ENCODE results near the gene HRH3. TPM values are rescaled to one million over a fixed set of nuclear protein-coding genes. Genes with fewer than 3 reads are reported as not detected.

HRH3 gene
- total RNA-seq, 1 experiment from 2014 or later: not detected

DNA sequence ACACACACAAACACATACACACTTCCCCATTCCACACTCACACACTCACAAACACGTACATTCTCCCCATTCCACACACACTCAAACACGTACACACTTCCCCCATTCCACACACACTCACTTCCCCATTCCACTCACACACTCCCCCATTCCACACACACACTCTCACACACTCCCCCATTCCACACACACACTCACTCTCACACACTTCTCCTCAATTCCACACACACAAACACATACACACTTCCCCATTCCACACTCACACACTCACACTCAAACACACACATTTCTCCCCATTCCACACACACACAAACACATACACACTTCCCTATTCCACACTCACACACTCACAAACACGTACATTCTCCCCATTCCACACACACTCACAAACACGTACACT is 9.6 kb upstream of the HRH3 start:
- DNase-seq (ENCODE audit: low read depth): no peak

DNA sequence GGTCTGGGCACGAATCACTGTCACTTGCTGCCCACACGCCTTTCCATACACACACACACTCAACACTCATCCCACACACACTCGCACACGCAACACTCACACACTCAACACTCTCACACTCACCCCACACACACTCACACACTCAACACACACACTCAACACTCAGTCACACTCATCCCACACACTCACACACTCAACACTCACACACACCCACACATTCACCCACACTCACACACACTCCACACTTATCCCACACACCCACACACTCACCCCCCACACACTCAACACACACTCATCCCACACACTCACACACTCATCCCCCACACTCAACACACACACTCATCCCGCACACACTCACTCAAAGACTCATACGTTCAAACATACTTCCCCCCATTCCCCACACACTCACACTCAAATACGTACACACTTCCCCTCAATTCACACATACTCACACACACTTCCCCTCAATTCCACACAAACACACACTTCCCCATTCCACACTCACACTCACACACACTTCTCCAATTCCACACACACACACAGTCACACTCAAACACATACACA is 9.0 kb upstream of the HRH3 start:
- DNase-seq (ENCODE audit: low read depth): no peak

DNA sequence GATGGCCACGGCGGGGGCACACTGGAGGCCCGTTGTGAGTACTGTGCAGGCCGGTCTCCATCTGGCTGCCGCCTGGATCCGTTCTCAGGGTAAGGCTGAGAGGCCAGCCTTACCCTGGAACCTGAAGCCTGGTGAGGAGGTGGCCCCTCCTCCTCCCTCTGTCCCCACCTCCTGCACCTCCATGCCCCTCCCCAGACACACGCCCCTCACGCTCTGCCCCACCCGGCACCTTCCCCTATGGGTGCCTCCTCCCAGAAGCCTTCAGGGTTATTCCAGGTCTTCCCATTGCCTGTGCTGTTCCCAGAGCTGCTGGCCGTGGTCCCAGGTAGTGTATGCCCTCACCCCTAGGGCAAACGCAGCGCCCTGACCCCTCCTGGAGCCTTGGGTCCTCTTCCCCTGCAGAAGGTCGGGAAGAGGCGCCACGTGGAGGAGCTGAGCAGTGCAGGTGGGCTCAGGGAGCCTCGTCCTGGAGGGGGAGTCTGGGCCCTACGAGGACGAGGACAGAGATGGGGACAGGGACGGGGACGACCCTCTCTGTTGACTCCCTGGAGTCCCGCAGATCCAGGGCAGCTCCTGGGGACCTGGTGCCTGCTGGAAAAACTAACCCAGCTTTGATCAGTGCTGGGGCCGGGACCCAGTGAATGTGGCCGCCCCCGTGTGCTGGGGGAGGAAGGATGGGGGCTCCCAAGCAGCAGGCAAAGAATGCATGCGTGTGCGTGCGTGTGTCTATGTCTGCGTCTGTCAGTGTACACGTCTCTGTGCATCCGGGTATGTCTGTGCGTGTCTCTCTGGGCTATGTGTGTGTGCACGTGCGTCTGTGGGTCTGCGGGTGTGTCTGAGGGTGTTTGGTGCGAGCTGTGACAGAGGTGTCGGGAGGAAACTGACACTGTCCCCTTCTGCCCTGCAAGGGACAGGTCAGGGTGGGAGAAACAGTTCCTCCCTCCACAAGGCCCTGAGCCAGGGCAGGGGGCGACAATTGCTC is 8.2 kb upstream of the HRH3 start:
- no peak for DNase-seq (ENCODE audit: low read depth)

DNA sequence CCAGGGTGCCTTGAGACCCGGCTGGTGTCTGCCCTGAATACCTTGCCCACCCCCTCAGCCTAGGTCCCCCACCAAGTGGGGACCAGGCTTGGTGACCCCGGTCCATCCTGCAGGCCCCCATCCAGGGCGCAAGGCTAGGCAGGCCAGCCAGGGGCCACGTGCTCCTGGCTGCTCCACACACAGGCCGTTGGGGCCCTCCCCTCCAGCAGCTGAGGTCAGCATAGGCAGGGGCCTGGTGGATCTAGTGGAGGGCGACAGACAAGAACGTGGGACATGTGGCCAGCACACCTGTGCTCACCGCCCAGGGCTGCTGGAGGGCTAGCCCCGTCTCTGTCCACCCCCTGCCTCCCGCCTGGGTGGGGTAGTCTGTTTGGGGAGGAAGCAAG is 7.5 kb upstream of the HRH3 start:
- DNase-seq (ENCODE audit: low read depth): no peak

DNA sequence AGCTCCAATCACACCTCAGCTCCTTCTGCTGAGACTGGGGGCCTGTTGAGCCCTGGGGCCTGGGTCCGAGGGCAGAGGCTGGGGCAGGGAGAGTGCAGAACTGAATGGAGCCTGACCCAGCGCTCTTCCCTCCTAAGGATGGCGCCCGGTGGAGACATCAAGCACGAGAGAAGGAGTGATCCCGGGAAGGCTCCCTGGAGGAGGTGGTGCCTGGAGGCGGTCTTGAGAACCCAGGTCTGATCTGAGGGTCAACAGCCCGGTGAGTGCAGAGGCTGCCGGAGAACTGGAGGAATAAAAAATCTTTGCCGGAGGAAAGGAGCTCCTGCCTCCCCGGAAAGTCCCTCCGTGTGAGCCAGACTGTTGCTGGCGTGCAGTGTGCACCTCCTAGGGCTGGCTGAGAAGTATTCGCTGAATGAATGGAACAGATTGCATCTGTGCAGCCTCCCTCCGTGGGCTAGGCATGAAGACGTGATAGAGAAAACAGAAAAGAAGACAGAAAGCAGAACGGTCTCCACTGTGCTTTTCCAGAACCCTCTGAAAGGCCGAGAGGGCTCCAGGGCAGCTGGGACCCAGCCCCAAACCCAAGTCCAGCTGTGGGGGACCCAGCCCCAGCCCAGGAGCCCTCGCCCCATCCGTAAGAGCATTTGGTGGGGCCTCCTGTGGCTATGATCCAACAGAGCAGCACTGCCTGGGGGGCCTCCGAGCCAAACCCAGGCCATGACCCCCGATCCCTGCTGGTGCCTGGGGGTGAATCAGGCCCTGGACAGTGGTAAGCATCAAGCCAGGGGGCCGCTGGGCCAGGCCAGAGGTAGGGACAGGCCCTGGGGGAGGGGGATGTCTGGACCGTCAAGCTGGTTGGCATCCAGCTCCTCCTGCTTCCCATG is 6.9 kb upstream of the HRH3 start:
- DNase-seq (ENCODE audit: low read depth): no peak

DNA sequence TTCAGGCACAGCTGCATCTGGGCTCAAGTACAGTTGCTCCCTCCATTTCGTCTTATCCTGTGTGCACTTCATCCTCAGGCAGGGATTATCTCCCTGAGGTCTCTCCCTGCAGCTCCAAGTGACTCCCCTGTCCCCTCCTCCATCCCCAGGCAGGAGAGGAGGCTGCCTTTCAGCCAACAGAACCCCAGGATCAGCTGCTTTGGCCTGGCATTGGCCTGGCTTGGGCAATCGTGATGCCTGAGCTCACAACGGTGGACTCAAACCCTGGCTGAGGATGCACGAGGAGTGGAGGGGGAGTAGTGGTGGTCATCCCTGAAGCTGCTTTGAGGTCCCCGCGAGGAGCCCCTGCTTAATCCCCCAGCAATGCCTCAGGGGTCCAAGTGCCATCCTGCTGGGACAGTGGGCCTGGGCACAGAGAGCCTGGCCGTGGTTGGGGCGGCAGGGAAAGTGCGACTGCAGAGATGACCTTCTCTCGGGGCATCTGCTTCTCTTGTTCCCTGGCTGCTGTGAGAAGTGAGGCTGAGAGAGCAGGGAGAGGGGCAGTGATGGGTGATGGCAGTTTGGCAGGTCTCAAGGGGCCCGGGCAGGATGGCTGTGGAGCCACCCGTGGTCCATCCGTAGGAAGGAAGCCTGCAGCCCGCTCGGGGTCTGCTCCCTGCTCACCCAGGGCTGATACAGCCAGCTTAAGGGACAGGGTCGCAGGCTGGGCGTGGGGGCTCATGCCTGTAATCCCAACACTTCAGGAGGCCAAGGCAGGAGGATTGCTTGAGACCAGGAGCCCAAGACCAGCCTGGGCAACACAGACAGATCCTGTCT is 6.0 kb upstream of the HRH3 start:
- DNase-seq (ENCODE audit: low read depth): no peak

DNA sequence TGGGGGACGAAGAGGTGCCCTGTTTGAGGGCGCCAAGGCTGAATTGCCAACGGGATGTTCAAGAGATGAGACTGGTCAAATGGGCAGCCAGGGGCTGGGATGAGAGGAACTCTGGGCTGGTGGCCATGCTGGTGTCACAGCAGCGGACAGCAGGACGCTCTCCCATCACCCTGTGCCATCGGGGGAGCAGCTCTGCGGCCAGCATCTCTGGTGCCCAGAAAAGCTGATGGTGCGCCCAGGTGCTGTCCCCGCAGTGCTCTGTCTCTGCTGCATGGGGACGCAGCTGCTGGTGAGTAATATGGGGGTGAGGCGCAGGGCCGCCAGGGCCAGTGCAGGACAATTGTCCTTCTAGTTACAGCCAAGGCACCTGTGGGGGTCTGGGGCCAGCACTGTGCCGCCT is 4.9 kb upstream of the HRH3 start:
- no peak for DNase-seq (ENCODE audit: low read depth)

DNA sequence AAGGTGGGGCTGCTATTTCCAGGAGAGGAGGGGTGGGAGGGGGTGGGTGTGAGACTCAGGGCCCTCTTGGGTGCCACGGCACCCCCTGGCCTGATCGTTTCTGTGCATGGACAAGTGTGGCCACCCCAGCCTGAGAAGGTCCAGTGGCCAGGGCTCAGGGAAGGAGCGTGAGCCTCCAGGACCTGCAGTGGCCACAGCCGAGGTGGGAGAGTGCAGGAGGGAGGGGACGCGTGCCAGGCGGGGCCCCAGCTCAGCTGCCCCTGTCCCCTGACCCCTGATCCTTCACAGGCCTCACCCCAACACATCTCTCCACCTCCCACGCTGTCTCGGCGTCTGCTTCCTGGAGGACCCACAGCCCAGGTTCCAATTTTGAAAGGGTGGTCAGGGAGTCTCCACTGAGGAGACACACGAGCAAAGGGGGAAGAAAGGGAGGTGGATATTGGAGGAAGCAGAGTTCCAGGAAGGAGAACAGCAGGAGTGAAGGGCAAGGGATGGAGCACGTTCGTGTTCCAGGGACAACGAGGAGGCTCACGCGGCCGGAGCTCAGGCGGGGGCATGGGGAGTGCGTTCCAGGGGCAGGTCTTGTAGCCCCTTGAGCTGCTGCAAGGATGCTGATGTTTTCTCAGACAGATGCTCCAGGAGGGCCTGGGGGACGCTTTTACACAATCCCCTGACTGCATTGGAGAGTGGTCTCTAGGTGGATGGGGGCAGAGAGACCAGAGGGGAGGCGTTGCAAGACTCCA is 4.2 kb upstream of the HRH3 start:
- DNase-seq (ENCODE audit: low read depth): no peak

DNA sequence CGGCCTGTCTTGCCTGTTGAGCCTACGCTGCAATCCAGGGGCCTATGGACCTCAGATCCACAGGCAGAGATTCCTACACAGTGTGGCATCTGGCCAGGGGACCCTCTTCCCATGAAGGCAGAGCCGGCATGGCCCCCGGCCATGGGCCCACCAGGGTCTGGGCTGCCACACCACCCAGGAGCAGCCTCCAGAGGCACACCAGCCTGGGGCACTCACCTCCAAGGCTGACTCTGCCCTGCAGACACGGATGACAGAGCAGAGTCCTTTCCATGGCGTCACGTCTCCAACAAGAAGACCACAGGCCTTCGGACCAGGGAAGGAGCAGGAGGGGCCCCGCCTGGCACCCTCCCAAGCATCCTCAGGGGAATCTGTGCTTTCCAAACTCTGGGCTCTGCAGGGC is 3.5 kb upstream of the HRH3 start:
- DNase-seq (ENCODE audit: low read depth): no peak

DNA sequence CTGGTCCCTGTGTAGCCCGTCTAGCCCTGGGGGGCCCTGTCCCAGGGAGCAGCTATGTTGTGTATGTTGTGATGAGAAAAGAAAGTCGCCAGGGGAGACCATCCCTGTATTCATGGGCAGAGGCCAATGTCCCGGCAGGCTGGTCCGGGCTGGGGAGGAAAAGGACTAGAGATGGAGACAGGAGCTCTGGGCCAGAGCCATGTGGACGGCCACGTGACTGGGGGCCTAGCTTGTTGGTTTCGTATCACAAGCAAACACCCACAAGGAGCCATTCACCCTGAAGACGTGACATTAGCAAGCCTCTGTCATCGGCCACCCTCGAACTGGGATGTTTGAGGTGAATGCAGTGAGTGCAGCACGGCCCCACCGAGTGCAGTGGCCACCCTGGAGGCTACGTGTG is 2.9 kb upstream of the HRH3 start:
- no peak for DNase-seq (ENCODE audit: low read depth)

DNA sequence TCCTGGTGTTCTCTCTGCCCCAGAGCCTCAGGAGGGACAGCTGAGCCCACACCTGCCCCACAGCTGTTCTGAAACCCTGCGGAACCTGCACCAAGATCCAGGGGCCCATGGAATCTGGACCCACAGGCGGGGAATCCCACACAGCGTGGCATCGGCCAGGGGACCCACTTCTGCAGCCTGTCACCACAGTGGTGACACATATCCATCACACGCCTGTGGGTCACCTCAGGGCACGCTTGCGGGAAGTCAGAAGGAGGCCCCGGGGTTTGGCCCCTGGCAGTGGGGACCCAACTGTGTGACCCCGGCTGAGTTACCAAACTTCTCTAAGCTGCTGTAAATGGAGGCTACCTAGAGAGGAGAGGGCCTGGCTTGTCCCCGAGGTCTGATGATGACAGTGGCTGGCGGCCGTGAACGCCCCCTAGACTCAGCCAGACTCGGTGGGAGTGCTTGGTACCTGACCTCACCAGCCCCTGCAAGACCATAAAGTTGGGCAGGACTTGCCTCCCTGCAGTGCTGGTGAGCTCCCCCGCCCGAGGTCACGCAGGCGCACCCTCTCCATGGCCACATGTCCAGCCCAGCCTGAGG is 2.3 kb upstream of the HRH3 start:
- DNase-seq (ENCODE audit: low read depth): no peak

DNA sequence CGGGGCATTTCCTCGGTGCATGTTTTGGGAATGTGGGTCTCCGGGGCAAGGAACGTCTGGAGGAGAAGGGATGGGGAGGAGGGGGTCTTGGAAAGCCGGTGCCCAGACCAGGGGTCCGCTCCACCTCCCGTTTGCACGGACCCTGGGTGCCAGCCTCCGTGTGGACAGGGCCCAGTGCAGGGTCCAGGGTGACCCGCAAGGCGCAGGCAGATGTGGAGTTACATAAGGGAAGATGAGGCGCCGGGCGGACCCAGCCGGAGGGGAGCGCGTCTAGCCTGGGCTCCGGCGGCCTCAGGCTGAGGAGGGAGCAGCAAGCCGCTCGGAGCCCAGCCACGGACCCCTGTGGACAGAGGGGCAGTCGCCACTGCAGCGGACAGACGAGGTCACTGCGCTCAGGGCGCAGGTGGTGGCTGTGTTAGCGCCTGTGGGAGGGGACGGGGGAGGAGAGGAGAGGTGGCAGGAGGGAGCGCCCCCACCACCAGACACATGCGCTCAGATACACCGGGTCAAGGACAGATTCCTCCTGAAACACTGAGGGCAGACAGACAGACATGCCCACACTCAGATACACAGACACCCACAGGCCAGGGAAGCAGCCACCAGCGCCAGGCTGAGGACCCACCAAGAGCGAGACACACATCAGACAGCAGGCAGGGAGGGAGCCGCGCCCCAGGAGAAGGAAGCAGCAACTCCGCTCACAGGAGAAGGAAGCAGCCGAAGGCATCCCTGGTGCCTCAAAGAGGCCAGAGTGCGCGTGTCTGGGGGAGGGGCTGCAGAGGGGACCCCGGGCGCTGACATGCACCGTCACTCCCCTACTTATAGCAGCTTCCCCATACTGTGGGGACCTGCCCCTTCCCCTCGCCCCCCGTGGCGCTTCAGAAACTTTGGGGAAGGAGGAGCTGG is 839 bp upstream of the HRH3 start:
- no peak for DNase-seq (ENCODE audit: low read depth)

DNA sequence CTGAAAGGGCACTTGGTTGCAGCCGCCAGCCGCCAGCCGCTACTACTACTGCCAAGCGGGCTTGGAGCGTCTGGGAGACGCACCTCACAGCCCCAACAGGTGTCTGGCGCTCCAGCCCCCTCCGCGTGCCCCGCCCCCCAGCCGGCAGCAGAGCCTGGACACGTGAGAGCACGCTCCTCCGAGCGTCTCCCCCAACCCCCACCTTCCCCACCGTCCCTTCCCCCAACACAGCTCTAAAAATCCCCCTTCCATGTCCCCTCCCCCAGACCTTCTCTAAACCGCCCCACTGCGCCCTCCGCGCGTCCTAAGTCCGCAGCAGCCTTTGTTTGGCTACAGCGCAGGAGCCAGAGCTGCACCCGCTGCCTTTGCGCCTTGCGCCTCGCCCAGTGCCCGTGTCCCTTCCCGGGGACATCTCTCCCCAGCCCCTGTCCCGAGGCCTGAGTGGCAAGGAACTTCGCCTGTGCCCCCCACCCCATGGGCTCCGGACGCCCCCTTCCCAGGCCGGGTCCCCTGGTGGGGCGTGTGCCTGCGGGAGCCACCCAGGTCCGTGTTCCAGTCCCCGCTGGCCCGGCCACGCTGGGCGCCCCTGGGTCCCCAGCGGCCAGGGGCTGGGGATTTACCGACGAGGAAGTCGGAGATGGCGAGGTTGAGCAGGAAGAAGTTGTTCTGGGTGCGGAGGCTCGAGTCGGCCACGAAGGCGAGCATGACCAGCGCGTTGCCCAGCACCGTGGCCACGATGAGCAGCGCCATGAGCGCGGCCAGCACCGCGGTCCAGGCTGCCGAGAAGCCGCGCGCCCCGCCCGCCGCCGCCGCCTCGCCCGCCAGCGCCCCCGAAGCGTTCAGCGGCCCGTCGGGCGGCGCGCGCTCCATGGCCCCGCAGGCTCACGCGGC is 732 bp downstream of the HRH3 start:
- DNase-seq (ENCODE audit: low read depth): no peak

DNA sequence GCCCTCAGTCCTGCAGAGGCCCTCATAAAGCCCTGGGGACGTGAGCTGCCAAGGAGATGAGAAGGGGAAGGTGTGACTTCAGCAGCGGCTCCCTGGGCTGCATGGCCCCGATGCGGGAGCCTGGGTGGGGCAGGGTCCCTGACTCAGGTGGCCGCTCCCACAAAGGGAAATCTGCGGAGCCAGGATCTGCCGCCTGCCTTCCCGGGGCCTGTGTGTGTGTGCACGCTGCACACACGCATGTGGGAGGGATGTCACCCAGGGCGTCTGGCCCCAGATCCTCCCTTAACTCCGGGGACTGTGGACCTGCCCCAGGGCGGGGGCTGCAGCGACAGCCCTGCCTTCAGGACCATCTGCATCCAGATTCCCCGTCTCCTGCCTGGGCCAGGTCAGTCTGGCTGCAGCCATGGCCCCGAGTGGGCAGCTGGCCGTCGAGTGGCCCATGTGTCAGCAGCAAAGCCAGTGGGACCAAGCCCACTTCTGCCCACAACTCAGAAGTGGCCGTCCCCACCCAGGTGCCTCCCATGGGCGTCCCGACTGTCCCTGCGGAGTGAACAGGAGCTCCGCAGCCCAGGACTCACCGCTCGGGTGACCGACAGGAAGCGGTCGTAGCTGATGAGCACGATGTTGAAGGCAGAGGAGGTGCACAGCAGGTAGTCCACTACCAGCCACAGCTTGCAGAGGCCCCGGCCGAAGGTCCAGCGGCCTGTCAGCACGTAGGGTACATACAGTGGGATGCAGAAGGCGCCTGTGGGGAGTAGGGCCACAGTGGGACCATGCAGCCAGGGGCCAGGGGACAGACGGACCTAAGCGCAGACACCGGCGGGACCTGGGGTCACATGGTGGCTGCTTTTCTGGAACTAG is 1.9 kb downstream of the HRH3 start:
- DNase-seq (ENCODE audit: low read depth): no peak

DNA sequence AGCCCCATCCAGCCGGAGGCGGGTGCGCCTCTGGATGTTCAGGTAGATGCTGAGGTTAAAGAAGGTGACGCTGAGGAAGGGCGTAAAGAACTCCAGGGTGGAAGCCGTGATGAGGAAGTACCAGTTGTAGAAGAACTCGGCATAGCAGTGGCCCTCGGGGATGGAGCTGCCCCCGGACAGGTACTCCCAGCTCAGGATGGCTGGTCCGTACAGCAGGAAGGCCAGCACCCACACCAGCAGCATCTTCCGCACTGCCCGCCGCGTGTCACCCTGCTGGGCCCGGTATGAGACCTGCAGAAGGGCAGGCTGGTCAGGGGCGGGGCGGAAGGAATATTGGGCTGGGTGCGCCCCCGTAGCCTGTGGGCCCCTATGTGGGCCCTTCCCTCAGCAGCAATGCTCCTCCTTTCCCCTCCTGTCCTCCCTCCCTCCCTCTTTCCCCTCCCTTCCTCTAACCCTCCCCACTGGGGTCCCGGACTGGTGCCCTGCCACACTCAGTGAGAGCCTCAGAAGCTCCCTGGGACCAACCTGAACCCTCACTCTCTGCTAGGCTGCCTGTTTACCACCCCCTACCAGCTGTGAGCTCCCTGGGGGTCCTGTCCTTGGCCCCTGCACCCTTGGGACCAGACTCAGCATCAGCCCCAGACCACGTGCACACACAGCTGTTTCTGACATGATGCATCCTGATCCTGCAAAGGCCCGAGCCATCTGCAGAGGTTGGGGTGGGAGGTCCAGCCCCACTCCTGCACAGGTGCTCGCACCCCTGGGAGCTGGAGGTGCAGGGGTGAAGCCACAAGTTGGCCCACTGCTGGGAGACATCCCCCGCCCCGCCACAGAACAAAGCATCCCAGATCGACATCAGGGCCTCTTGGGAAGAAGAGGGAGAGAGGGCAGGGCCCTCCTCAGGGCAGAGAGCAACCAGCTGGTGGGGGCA is 3.2 kb downstream of the HRH3 start:
- no peak for DNase-seq (ENCODE audit: low read depth)

DNA sequence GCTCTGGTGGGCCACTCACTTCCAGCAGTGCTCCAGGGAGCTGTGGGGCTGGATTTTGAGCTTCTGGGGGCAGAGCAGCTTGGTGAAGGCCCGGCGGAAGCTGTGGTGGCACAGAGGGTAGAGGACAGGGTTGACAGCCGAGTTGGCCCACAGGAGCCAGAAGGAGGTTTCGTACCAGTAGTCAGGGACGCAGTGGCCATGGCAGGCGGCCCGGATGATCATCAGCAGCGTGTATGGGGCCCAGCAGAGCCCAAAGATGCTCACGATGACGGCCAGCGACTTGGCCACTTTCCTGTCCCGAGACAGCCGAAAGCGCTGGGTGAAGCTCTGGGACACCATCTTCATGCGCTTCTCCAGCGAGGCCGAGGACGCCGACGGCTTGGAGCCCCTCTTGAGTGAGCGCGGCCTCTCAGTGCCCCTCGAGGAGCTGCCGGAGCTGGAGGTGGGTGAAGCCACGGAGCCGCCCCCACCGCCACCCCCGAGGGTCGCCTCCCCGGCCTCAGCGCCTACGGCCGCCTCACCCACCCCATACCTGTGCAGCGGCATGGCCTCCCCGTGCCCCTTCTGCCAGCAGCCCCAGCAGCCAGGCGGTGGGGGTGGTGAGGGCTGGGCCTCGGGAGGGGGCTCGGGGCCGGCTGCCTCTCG is 4.0 kb downstream of the HRH3 start:
- no peak for DNase-seq (ENCODE audit: low read depth)
